Measurements from ENCODE around the gene ALDH7A1.
A peak's percentile ranks its signal among the peaks of the same experiment; 100 is the strongest.
"Not testable (repeated sequence)": the region's sequence is repeated elsewhere in the genome, so short reads cannot be mapped to it uniquely, and the experiment has no call there.

ALDH7A1 gene

GRCh38 chr5:126594748-126595485 is at the start of gene ALDH7A1:
Gene ALDH7A1, minus strand, starts transcription at chr5:126595219. Its CDS starts 21 bp downstream, at chr5:126595198.
- H3K9me3 ChIP-seq (ENCODE audit: control insufficient read depth, insufficient read depth, low read length) = no peaks in the 10 kb centered on the region
- H3K4me1 ChIP-seq (ENCODE audit: insufficient read depth, low read length) = peaks cover 12% of the 10 kb centered on the region
- peak within 1 kb of the TSS; percentile 96 for H3K9ac ChIP-seq (ENCODE audit: low read depth, low read length)
- peaks cover 9% of the 10 kb centered on the region for H3K36me3 ChIP-seq (ENCODE audit: insufficient read depth, low read length)

- no peak overlapping the region for H3K9ac ChIP-seq (ENCODE audit: low read depth, low read length)
- H3K4me1 ChIP-seq (ENCODE audit: insufficient read depth, low read length) = no peaks in the 10 kb centered on the region
These were observed 46.4 kb upstream of the ALDH7A1 start for GRCh38 chr5:126641387-126641786.

GRCh38 chr5:126640866-126641265 is 45.8 kb upstream of the ALDH7A1 start:
- Histone ChIP-seq H3K36me3 (ENCODE audit: insufficient read depth, low read length) (no peaks in the 10 kb centered on the region), H3K4me1 (ENCODE audit: insufficient read depth, low read length) (no peaks in the 10 kb centered on the region), H3K9ac (ENCODE audit: low read depth, low read length) (no peak overlapping the region), H3K9me3 (ENCODE audit: control insufficient read depth, insufficient read depth, low read length) (peaks cover 9% of the 10 kb centered on the region; the same call in 1 of the 2 replicates)

More at GRCh38 chr5:126641387-126641786, 46.4 kb upstream of the ALDH7A1 start:
- Histone ChIP-seq H3K9me3 (ENCODE audit: control insufficient read depth, insufficient read depth, low read length) (peaks cover 9% of the 10 kb centered on the region; the same call in 1 of the 2 replicates), H3K36me3 (ENCODE audit: insufficient read depth, low read length) (no peaks in the 10 kb centered on the region)

GRCh38 chr5:126636956-126637355 is 41.9 kb upstream of the ALDH7A1 start:
- no peaks in the 10 kb centered on the region for H3K36me3 ChIP-seq (ENCODE audit: insufficient read depth, low read length)
- H3K9ac ChIP-seq (ENCODE audit: low read depth, low read length) = no peak overlapping the region
- H3K9me3 ChIP-seq (ENCODE audit: control insufficient read depth, insufficient read depth, low read length) = no peaks in the 10 kb centered on the region
- no peaks in the 10 kb centered on the region for H3K4me1 ChIP-seq (ENCODE audit: insufficient read depth, low read length)

GRCh38 chr5:126635585-126635984 is 40.6 kb upstream of the ALDH7A1 start:
- Histone ChIP-seq H3K9ac (ENCODE audit: low read depth, low read length) (no peak overlapping the region), H3K4me1 (ENCODE audit: insufficient read depth, low read length) (no peaks in the 10 kb centered on the region), H3K9me3 (ENCODE audit: control insufficient read depth, insufficient read depth, low read length) (no peaks in the 10 kb centered on the region), H3K36me3 (ENCODE audit: insufficient read depth, low read length) (no peaks in the 10 kb centered on the region)

- H3K9ac ChIP-seq (ENCODE audit: low read depth, low read length) = no peak overlapping the region
- H3K4me1 ChIP-seq (ENCODE audit: insufficient read depth, low read length) = no peaks in the 10 kb centered on the region
- no peaks in the 10 kb centered on the region for H3K9me3 ChIP-seq (ENCODE audit: control insufficient read depth, insufficient read depth, low read length)
- H3K36me3 ChIP-seq (ENCODE audit: insufficient read depth, low read length) = no peaks in the 10 kb centered on the region
These were observed 38.5 kb upstream of the ALDH7A1 start for GRCh38 chr5:126633552-126633951.

GRCh38 chr5:126631920-126632319 is 36.9 kb upstream of the ALDH7A1 start:
- no peaks in the 10 kb centered on the region for H3K9me3 ChIP-seq (ENCODE audit: control insufficient read depth, insufficient read depth, low read length)
- no peaks in the 10 kb centered on the region for H3K36me3 ChIP-seq (ENCODE audit: insufficient read depth, low read length)
- no peak overlapping the region for H3K9ac ChIP-seq (ENCODE audit: low read depth, low read length)
- H3K4me1 ChIP-seq (ENCODE audit: insufficient read depth, low read length) = no peaks in the 10 kb centered on the region

GRCh38 chr5:126628102-126628501 is 33.1 kb upstream of the ALDH7A1 start:
- Histone ChIP-seq H3K9ac (ENCODE audit: low read depth, low read length) (no peak overlapping the region), H3K36me3 (ENCODE audit: insufficient read depth, low read length) (peaks cover 8% of the 10 kb centered on the region), H3K9me3 (ENCODE audit: control insufficient read depth, insufficient read depth, low read length) (no peaks in the 10 kb centered on the region), H3K4me1 (ENCODE audit: insufficient read depth, low read length) (no peaks in the 10 kb centered on the region)

GRCh38 chr5:126624534-126624933 is 29.5 kb upstream of the ALDH7A1 start:
- Histone ChIP-seq H3K4me1 (ENCODE audit: insufficient read depth, low read length) (peaks cover 5% of the 10 kb centered on the region; the same call in 1 of the 2 replicates), H3K36me3 (ENCODE audit: insufficient read depth, low read length) (peaks cover 8% of the 10 kb centered on the region), H3K9me3 (ENCODE audit: control insufficient read depth, insufficient read depth, low read length) (no peaks in the 10 kb centered on the region), H3K9ac (ENCODE audit: low read depth, low read length) (no peak overlapping the region)

GRCh38 chr5:126619781-126620180 is 24.8 kb upstream of the ALDH7A1 start:
- peaks cover 12% of the 10 kb centered on the region for H3K36me3 ChIP-seq (ENCODE audit: insufficient read depth, low read length)

GRCh38 chr5:126617603-126618002 is 22.6 kb upstream of the ALDH7A1 start:
- H3K9me3 ChIP-seq (ENCODE audit: control insufficient read depth, insufficient read depth, low read length); H3K9ac ChIP-seq (ENCODE audit: low read depth, low read length); H3K4me1 ChIP-seq (ENCODE audit: insufficient read depth, low read length): not testable (repeated sequence)
- peaks cover 16% of the 10 kb centered on the region for H3K36me3 ChIP-seq (ENCODE audit: insufficient read depth, low read length)

More at GRCh38 chr5:126619781-126620180, 24.8 kb upstream of the ALDH7A1 start:
- Histone ChIP-seq H3K9ac (ENCODE audit: low read depth, low read length) (no peak overlapping the region), H3K4me1 (ENCODE audit: insufficient read depth, low read length) (peaks cover 6% of the 10 kb centered on the region; the same call in 1 of the 2 replicates), H3K9me3 (ENCODE audit: control insufficient read depth, insufficient read depth, low read length) (no peaks in the 10 kb centered on the region)

GRCh38 chr5:126615286-126615685 is 20.3 kb upstream of the ALDH7A1 start:
- peaks cover 20% of the 10 kb centered on the region for H3K36me3 ChIP-seq (ENCODE audit: insufficient read depth, low read length)
- no peak overlapping the region for H3K9ac ChIP-seq (ENCODE audit: low read depth, low read length)
- H3K9me3 ChIP-seq (ENCODE audit: control insufficient read depth, insufficient read depth, low read length) = no peaks in the 10 kb centered on the region
- peaks cover 6% of the 10 kb centered on the region; the same call in 1 of the 2 replicates for H3K4me1 ChIP-seq (ENCODE audit: insufficient read depth, low read length)

- Histone ChIP-seq H3K4me1 (ENCODE audit: insufficient read depth, low read length) (no peaks in the 10 kb centered on the region), H3K9me3 (ENCODE audit: control insufficient read depth, insufficient read depth, low read length) (no peaks in the 10 kb centered on the region), H3K9ac (ENCODE audit: low read depth, low read length) (no peak overlapping the region), H3K36me3 (ENCODE audit: insufficient read depth, low read length) (peaks cover 26% of the 10 kb centered on the region)
These were observed 19.0 kb upstream of the ALDH7A1 start for GRCh38 chr5:126613941-126614592.

GRCh38 chr5:126610616-126611015 is 15.6 kb upstream of the ALDH7A1 start:
- Histone ChIP-seq H3K9me3 (ENCODE audit: control insufficient read depth, insufficient read depth, low read length) (no peaks in the 10 kb centered on the region), H3K36me3 (ENCODE audit: insufficient read depth, low read length) (peaks cover 37% of the 10 kb centered on the region), H3K9ac (ENCODE audit: low read depth, low read length) (no peak overlapping the region), H3K4me1 (ENCODE audit: insufficient read depth, low read length) (no peaks in the 10 kb centered on the region)

GRCh38 chr5:126610160-126610559 is 15.1 kb upstream of the ALDH7A1 start:
- no peak overlapping the region for H3K9ac ChIP-seq (ENCODE audit: low read depth, low read length)
- H3K36me3 ChIP-seq (ENCODE audit: insufficient read depth, low read length) = peaks cover 38% of the 10 kb centered on the region
- H3K4me1 ChIP-seq (ENCODE audit: insufficient read depth, low read length) = no peaks in the 10 kb centered on the region
- no peaks in the 10 kb centered on the region for H3K9me3 ChIP-seq (ENCODE audit: control insufficient read depth, insufficient read depth, low read length)
